GM19468 (cell line): ENCODE measurements around the gene NETO2.
"Not testable (repeated sequence)": the region's sequence is repeated elsewhere in the genome, so short reads cannot be mapped to it uniquely, and the experiment has no call there.

Experiments used
- ATAC-seq: cut with Tn5 transposase; IDR thresholded peaks from one replicate; pipeline ENCODE4 v1.9.1; 2021; ENCODE audit warnings: mild to moderate bottlenecking, moderate library complexity, moderate number of reproducible peaks; ENCODE audit not compliant: unreplicated experiment; ENCODE audit errors: extremely low read depth

The NETO2 gene

DNA sequence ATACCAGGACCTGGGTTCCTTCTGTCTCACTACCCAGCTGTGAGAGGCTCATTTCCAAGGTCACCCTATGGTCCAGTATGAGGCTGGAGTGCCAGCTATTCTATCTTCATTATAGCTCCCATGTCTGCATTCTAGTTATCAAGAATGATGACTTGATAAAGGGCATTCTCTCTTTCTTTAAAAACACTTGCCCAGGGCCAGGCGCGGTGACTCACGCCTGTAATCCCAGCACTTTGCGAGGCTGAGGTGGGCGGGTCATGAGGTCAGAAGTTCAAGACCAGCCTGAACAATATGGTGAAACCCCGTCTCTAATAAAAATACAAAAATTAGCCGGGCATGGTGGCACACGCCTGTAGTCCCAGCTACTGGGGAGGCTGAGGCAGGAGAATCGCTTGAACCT lies 5.8 kb downstream of the NETO2 start:
- ATAC-seq, result not testable (repeated sequence)

DNA sequence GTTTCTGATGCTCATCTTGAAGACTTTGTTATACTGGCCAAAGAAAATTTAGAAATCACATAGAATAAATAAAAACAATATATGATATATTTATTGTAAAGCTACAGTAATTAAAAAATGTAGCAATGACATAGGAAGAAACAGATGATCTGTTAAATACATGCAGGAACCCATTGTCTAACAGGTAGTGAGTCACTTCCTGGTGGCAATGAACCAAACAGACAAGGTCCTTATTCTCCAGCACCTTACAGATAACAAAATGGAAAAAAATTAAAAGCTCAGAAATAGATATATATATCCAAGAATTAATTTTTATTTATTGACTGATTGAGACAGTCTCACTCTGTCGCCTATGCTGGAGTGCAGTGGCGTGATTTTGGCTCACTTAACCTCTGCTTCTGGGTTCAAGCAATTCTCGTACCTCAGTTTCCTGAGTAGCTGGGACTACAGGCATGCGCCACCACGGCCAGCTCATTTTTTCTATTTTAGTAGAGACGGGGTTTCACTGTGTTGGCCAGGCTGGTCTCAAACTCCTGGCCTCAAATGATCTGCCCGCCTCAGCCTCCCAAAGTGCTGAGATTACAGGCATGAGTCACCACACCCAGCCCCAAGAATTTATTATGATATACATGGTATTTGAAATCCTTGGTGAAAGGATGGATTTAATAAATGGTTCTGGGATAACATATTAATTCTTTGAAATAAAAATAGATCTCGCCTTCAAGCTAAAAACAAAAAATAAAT lies 7.5 kb downstream of the NETO2 start:
- no peak for ATAC-seq

DNA sequence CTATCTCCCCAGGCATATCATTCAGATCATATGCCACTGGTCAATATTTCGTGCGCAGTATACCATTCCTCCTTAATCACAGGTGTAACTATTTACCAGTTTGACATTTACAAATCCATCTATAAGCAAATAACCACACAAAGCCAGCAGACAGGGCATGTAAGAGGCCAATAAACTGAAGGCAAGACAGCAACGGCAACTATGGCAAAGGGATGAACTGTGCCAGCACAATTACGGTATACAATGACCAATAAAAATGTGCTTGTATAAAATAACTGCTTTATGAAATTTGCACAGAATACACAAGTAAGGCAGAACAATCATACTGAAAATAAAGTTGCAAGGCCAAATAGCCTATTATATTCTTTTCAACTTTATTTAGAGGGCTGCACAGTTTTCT lies 9.2 kb downstream of the NETO2 start:
- ATAC-seq, result no peak

DNA sequence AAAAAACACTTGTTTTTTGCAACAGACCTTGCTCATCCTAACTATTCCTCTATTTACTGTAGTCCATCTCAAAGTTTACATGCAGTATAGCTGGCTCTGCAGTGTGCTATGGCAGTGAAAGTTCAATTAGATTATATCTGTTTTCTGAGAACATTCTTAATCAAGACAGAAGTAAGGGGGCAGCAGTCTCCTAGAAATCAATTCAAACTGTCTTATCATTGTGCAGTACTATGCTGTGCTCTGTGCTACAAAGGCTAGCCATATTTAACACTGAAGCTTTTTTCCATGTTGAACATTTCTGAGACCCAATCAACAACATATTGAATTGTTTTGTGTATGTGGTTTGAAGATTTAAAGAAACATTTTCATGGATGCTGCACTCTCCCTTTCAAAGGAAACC lies 11.4 kb downstream of the NETO2 start:
- no peak for ATAC-seq

DNA sequence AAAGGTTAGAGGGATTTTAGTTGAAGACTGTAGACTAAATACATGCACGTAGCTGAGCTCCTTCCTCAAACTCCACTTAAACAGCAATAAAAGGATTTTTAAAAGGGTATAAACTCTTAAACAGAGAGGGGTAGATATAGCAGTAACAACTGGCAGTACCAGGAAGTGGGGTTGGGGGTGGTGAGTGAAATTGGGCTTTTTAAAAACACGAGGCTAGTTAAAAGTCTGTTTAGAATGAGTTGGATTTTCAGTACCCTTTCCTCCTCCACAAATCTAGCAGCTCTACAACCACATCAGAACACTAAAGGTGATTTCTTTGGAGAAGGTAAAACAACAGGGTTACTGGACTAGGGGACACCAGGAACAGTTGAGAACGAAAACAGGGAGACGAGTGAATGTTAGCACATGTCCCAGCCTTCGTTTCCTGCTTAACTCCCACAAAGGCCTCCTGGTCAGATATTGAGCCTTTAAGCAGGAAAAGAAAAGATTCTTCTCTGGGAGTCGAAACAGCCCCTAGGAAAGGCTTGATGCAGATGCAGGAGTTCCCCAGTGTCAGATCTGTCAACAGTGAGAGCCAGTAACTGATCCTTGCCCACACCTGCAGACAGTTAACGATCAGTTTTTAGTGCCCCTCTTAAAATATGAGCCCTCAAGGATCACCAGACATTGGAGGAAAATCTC lies 13.8 kb downstream of the NETO2 start:
- no peak for ATAC-seq

DNA sequence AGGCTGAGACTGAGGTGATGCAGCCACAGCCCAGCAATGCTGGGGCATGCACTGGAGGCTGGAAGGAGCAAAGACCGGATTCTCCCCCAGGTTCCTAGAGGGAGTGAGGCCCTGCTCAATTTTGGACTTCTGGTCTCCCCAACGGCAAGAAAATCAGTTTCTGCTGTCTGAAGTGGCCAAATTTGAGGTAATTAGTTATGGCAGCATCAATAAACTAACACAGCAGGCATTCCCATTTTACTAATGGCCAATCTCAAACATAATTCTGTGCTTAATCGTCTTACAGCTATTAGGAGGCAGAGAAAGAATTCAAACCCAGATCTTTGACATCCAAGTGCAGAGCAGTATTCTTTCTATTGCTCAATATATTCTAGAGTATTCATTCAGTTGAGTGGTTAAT lies 16.2 kb downstream of the NETO2 start:
- ATAC-seq, result no peak

DNA sequence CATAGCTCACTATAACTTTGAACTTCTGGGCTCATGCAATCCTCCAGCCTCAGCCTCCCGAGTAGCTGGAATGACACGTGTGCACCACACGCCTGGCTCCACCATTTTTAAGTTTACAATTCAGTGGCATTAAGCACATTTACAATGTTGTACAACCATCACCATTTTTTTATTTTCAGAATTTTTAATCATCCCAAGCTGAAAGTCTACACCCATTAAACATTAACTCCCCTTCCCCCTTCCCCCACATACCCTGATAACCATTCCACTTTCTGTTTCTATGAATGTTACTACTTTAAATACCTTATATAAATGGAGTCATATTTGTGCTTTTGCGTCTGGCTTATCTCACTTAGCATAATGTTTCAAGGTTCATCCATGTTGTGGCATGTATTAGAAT lies 18.0 kb downstream of the NETO2 start:
- ATAC-seq, result no peak

DNA sequence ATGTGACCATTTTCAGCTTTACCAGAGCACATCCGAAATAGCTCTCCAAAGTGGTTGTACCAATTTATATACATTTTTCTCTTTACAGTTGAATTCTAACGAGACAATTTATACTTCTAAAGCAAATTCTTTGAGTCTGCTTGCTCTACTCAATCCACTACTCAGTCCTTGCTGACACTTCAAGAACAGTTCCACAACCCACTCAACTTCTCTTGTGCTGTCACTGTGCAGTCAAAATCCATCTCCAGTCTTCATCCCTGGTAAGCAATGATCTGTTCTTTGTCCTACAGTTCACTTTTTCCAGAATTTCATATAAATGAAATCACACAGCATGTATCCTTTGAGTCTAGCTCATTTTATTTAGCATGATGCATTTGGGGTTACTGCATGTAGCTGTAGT lies 30.6 kb downstream of the NETO2 start:
- ATAC-seq, result no peak

DNA sequence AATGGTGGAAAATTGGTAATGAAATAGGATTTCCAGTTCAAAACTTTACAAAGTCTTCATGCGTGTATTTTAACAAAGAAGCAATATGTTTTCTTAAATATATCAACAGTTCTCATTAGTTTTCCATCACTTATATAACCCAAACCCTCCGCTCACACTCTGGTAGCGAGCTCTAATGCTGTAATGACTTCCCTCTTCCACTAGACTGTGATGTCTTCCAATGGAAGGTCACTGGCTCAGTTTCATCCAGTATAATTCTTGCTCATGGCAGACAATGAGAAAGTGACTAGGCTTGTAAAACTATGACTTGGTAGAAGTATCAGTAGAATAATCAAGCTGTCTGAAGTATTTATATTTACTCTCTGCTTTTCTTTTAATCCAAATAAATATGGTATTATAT lies 32.8 kb downstream of the NETO2 start:
- no peak for ATAC-seq

DNA sequence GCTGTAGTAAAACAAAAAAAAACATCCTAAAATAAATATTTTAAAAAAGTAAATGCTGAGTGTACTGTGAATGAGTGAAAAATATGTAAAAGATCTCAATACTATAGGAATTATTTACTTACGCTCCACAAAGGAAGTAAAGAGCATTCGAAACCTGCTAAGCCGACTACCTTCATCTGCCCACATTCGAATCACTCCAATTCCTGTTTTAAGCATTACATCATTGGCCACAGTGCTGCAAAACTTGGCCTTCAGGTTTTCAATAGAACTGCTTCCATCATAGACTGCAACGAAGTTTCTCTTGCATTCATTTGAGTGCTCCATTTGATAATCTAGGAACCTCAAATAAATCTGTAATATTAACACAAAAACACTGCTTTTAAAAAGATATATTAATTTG lies 34.4 kb downstream of the NETO2 start:
- ATAC-seq, result no peak

DNA sequence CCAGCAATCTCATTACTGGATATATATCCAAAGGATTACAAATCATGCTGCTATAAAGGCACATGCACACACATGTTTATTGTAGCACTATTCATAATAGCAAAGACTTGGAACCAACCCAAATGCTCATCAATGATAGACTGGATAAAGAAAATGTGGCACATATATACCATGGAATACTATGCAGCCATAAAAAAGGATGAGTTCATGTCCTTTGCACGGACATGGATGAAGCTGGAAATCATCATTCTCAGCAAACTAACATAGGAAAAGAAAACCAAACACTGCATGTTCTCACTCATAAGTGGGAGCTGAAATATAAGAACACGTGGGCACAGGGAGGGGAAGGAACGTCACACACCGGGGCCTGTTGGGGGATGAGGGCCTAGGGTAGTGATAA lies 40.8 kb downstream of the NETO2 start:
- not testable (repeated sequence) for ATAC-seq

DNA sequence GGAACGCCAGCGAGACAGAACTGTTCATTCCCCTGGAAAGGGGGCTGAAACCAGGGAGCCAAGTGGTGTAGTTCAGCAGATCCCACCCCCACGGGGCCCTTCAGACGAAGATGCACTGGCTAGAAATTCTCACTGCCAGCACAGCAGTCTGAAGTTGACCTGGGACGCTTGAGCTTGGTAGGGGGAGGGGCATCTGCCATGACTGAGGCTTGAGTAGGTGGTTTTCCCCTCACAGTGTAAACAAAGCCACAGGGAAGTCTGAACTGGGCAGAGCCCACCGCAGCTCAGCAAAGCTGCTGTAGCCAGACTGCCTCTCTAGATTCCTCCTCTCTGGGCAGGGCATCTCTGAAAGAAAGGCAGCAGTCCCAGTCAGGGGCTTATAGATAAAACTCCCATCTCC lies 46.6 kb downstream of the NETO2 start:
- not testable (repeated sequence) for ATAC-seq

DNA sequence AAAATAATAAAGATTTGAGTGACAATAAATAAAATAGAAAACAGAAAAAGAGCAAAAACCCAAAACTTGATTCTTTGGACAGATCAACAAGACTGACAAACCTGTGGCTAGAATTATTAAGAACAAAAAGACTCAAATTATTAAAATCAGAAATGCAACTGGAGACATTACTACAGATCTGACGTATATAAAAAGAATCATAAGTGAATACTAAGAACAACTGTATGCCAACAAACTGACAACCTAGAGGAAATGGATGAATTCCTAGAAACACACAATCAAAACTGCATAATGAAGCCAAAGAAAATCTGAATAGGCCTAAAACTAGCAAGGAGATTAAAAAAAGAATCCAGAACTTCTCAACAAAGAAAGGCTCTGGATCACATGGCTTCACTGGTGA lies 47.4 kb downstream of the NETO2 start:
- ATAC-seq, result no peak

DNA sequence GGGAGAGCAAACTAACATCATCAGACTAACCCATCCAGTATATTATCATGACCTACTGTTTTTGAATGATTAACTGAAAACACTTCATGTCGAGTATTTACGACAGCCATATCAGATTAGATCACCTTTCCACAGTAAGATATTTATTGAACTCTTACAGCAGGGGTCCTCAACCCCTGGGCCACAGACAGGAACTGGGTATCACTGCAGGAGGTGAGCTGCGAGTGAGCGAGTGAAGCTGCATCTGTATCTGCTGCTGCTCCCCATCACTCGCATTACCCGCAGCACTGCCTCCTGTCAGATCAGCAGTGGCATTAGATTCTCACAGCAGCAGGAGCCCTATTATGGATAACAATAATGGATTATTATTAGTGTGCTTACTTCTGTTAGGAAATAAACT lies 59.5 kb downstream of the NETO2 start:
- ATAC-seq, result no peak

DNA sequence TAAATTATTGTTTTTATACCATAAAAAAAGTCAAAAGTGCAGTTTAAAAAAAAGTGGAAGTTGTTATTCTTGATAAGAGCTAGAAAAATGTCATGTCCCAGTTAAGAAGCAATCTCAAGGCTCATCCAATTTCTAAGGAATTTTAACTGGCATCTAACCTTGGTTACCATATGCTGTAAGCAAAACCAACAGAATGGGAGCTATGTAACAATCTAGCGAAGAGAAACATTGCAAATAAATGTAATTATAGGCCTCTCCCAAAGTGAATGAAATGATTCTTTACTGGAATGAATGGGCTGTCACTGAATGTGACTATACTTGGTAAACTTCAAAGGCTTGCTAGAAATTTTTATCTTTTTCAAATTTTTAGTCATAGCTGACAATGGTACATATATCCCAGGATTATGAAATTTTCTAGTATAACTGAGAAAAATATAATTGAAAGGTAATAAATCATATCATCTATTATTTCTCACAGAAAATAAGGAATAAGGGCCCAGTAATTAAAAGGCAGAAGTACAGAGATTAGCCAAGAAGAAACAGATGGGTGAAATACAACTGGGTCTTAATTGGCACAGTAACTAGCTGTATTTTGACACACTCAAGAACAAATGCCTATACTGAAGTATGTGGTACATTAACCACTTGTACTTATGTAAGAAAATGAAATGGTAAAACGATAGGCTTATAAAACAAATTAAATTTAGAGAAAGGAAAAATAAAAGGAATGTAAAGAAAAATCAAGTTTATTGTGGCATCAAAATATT lies 61.5 kb downstream of the NETO2 start:
- ATAC-seq, result no peak

DNA sequence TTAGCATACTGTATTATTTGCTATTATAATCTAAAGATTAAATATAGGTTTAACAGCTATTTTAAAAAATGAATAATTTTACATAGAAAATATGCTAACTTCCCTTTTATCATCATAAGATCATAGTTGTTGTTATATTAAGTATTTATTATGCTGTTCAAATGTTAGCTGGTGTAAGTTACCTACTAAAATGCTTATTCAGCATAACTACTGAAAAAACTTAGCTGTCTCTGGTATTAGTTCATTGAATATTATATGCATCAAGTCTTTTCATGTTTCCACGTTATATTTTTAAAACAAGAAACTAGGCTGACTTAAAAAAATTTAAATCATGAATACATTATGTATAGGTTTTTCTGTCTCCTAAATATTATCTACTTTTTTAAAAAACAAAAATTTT lies 62.6 kb downstream of the NETO2 start:
- no peak for ATAC-seq

DNA sequence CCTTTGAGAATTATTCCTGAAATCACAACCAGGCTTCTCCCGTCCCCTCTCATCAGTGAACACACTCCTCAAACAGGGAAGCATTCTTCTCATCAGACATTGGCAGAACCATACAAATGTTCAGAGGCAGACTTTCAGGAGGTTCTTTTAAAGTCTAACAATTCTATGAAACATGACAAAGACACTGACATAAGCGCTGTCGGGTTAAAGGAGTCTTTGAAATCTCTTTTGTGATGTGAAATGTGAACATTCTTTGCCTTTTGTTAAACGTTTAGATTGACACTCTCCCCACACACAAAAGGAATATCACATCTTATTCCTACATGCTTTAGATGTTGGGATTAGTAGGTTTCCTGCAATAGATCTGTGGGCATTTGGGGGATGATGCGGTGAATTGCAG lies 63.9 kb downstream of the NETO2 start:
- no peak for ATAC-seq

DNA sequence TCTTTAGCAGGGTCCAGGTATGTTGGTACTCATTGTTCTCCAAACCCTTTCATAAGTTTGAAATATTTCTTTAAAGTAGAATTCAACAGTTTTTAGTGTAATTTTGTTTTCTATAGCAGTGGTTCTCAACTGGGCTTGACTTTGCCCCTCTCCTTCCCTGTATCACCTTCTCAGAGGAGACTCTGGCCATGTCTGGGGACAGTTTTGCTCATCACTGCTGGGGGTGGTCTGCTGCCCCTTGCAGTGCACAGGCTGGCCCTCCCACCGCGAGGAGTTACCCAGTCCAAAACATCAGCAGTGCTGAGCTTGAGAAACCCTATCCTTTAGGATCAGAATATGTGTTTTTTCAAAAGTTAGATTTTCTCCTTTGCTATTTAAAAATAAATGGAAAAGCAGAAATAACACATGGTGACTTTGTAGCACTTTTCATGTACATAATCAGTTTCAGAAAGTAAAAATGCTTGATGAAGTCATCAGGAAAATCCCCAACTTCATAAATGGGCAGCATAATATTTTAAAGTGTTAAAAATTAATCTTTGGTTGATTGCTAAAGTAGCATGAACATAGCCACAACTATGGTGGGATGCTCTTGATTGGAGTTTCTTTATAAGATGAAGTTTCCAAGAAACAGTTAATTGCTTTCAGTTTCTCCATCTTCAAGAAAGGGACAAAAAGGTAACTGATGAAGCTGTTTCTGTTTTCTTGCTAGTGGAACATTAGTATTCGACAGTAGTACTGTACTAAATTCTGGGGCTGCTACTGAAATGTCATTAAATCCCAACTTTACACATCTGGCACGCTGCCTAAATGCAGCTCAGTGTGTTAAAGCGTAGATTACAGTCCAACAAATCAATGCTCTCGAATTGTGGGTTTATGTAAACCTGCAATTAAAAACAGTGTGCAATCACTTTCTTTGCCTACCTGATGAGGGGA lies 70.3 kb downstream of the NETO2 start:
- no peak for ATAC-seq

DNA sequence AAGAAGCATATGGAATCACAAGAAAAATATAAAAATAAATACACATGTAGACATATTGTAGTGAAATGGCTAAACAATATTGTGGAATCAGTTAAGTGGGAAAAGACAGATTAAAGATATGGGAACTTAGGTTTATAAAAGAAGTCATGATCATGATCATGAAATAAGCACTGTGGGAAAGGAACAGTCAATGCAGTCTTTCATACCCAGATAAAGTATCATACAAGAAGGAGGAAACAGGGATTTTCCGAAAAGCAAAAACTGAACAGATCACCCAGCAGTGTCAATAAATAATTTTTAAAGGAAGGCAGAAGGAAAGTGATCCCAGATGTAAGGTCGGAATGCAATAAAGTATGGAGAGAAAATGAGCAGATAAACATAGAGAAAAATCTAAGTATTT lies 71.6 kb downstream of the NETO2 start:
- ATAC-seq, result no peak

DNA sequence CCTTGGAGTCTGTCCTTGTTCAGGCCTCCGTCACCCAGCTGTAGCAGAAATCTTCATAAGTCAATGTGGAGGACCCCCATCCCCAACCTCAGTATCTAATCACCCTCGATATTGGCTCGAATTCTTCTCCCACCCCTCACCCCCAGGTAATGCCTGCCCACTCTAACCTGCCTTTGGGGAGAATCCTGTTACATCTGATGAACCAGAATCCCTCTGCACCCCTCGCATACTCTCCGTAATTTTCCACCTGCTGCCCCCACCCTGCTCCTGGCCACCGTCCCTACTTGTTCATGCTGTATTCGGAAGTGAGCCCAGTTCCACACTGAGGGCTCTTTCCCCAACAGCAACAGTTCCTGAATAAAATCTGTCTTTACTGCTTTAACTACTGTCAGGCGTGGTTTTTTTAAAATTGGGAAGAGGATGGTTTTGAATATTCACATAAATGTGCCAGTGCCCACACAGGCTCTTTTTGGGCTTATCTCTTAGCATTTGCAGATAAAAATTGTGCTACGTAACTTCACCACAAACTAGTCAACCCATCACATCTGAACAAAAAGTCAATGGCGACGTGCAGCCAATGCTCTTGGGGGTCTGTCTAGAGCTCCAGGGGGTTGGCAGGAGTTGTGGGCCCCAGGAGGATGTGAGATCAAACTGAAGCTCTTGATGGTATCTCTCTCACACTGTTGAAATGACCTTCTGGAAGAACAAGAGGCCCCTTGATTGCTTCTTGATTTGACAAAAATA lies 73.7 kb downstream of the NETO2 start:
- no peak for ATAC-seq
